CD1c-positive myeloid dendritic cell (primary cell): Measurements from ENCODE around the gene COL4A1.

Experiments
- DNase-seq: peaks from one replicate; pipeline ENCODE4 v3.0.0-alpha.2; 2016; ENCODE audit errors: extremely low spot score

Gene COL4A1

DNA sequence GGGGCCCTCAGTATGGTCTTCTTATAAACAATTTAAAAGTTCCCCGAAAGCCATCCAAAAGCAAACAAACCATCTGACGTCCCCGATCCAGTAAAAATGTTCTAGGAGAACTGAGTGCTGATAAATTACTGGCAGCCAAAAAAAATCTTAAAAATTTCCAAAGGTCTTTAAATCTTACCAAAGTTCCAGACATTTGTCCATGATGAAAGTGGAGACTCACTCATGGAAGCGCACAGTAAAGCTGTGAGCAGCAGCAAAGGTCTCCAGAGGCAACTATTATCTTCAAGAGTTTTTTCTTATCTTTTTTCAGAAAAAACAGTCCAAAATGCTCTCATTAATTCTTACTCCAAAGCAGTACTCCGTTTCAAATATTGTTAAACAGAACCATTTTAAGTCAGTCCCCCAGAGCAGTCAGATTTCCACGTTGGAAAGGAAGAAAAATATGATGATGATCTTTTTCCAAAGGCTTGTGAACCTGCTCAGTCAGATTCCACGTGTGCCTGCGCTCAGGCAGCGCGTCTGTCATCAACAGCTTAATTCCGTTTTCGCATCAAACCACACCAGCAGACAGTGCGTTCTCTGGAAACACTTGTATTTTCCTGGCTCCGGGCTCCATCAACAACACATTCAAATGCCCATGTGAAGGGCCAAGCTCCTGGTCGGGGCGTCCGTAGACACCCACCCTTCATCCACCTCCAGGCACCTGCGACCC lies 85.4 kb downstream of the COL4A1 start:
- DNase-seq: no peak

DNA sequence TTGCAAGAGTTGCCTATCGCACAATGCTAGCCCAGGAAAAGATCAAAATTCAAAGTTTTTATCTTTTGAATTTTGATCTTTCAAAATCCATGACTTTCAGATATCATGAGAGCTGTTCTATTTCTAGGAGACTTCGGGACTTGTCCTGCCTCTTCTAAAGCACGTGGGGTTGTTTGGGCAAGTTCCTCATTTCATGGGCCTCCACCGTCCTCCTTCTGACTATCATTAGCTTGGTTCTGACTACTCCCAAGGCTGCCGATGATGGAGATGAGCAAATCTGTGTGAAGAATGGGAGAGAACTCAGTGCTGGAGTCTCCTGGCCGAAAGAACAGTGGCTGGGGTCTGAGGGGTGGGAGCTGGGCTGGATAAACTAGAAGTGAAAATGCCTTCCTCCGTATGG lies 86.5 kb downstream of the COL4A1 start:
- peak; percentile 29 for DNase-seq

GRCh38 chr13:110218581-110219201 lies 88.3 kb downstream of the COL4A1 start:
- no peak for DNase-seq

DNA sequence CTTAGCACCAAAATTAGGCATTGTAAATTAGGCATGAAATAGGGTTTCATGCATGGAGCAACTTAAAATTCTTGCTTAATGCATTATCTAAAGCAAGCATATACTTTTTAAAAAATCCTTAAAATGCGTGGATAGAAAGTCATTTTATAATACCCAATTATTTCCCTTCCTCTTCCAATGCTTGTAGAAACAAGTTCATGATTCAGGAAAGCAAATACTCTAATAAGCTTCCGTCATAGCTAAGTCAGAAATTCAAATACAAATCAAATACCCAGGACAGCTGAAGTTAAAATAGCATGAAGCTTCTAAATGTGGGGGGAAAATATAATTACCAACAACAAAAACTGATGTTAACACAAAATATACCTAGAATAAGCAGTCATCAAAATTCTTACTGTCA lies 89.1 kb downstream of the COL4A1 start:
- no peak for DNase-seq

DNA sequence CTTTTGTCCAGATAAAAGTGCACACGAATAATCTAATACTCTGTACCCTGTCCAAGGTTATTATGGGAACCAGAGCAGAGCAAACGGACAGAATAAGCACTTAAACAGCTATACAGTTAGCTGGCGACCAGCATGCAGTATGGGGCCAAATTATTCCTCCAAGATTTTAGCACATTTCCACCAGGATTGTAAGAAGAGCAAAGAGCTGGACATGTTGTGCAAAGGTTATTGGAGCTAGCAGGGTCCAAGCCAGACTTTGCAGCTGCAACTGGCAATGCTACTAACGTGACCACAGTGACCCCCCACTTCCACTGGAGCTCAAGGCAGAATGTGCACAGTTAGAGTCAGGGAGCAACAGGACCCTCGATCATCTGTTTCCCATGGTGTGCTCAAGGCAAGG lies 89.9 kb downstream of the COL4A1 start:
- no peak for DNase-seq

- DNase-seq: no peak
Observed at GRCh38 chr13:110216398-110217041, 90.4 kb downstream of the COL4A1 start.

DNA sequence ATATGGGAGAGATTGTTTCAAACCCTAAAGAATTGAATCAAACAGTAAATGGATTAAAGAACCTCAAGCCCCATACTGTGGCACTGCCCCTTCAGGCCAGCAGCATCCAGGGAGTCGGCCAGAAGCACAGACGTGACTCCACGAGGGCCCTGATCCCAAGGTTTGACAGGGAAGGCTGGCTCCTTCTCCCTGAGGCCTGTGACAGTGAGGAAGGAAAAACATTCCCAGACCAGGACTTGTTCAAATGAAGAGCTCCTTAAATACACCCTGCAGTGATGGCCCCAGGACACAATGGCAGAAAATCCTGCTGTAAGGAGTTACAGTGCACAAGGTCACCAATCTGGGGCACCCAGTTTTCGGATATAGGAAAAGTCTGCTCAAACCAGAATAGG lies 91.0 kb downstream of the COL4A1 start:
- DNase-seq: no peak

GRCh38 chr13:110215606-110216005 lies 91.4 kb downstream of the COL4A1 start:
- DNase-seq: no peak

DNA sequence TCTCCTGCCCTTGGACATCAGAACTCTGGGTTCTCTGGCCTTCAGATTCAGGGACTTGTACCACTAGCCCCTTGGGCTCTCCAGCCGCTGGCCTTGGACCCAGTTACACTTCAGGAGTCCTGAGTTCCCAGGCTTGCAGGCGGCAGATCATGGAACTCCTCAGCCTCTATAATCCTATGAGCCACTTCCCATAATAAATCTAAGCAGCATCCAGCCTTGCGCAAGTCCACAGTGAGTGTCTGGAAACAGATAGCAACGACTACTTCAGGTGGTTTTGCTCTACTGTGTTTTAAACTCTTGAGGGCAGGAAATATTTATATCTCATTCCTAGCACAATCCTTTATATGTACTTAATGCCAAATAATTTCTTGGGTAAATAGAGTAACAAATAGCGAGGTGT lies 92.3 kb downstream of the COL4A1 start:
- no peak for DNase-seq

DNA sequence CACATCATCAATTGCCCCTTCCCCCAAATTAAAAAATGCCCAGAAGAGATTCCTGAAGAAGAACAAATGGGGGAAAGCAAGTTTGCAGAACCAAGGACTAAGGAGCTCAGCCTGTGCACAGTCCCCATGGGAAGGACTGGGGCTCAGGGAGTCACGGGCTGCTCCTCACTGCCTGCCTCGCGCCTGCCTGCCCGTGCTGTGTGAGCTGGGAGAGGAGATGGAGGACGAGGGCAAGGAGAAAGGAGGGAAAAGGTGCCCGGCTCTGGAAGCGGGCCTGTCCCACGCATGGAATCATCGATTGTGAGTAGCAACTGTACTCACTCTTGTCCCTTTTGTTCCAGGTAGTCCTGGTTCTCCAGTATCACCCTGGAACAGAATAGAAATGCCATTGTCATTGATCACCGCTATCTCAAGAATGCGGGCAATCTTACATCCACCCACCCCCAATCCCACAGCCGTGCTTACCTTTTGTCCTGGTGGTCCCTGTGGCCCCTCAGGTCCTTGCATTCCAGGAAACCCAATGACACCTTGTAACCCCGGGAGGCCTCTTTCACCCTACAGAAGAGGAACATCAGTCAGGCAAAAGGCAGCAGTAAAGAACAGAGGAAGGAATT lies 93.4 kb downstream of the COL4A1 start:
- no peak for DNase-seq

GRCh38 chr13:110212529-110212928 lies 94.4 kb downstream of the COL4A1 start:
- DNase-seq: no peak

- no peak for DNase-seq
Observed at GRCh38 chr13:110211735-110212134, 95.2 kb downstream of the COL4A1 start.

DNA sequence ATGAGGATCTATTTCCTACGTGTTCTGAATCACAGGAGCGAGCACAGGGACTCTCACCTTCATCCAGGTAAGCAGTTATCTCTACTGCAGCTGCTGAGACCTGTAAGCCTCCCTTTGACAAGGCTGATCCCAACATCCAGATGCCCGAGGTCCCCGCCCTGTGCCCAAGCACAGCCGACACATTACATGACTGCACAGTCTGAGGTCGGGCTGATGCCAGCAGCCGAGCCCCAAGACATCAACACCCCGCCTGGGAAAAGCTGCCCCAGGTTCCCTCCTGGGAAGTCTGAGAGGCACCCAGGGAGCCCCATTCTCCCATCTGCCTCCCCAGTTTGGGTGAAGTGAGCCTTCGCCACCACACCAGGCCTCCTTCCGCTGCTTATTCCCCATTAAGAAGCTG lies 95.9 kb downstream of the COL4A1 start:
- DNase-seq: no peak

DNA sequence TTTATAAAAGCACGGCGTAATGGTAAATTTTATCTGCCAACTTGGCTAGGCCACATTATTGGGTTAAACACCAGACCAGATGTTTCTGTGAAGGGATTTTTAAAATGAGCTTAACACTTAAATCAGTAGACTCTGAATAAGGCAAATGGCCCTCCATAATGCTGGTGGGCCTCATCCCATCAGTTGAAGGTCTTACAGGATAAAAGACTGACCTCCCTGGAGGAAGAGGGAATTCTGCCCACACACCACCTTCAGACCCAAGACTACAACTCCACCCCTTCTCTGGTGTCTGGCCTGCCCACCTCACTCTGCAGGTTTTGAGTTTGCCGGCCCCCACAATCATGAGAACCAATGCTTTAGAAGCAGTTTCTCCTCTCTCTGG lies 96.4 kb downstream of the COL4A1 start:
- DNase-seq: no peak

DNA sequence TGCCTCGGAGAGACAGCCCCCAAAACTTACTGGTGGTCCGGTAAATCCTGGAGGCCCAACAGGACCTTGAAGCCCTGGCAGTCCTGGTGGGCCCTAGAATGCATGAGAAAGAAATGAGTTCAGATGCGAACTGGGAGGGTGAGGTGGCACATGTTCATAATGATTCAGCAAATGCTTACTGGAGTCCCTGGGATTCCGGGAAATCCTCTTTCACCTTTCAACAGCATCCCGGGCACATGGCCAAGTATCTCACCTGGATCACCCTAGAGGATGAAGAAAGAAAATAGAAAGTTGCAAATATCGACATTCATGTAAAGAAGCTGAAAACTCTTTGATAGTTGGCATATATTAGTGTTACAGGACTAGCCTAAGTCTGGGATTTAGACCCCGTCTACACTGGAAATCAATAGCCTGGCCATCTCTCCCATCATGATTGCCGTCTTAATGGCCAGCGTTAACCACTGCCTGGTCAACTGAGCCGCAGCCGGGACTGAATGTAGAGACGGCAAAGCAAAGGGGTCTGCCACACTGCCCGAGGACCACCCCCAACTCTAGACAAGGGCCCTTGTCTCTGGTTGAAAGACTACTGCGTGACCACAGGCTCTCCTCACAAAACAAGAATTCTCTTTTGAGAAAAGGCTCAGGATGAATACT lies 96.9 kb downstream of the COL4A1 start:
- DNase-seq: no peak

- no peak for DNase-seq
Observed at GRCh38 chr13:110208116-110208515, 98.8 kb downstream of the COL4A1 start.

- DNase-seq: no peak
Observed at GRCh38 chr13:110206996-110207395, 100.0 kb downstream of the COL4A1 start.

- DNase-seq: no peak
Observed at GRCh38 chr13:110206185-110206584, 100.8 kb downstream of the COL4A1 start.

DNA sequence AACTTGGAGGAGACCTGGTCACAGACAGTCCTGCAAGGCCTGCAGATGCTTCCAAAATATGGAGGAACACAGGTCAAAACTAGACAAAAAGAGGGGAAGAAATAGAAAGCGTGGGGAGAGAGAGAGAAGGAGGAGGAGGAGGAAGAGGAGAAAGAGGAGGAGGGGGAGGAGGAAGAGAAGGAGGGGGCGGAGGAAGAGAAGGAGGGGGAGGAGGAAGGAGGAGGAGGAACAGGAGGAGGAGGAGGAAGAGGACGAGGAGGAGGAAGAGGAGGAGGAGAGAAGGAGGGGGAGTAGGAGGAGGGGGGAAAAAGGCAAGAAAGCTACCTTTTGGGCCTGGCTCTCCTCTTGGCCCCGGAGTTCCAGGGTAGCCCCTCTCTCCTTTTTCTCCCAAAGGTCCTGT lies 105.8 kb downstream of the COL4A1 start:
- DNase-seq: no peak

GRCh38 chr13:110200276-110200870 lies 106.6 kb downstream of the COL4A1 start:
- DNase-seq: no peak

GRCh38 chr13:110199046-110199831 lies 107.7 kb downstream of the COL4A1 start:
- DNase-seq: no peak
